Endothelial cell of hepatic sinusoid (primary cell): ENCODE measurements around the gene DOK7.
"Not testable (repeated sequence)": the region's sequence is repeated elsewhere in the genome, so short reads cannot be mapped to it uniquely, and the experiment has no call there.

ENCODE experiments used
- in situ Hi-C: cut with HindIII; loops from 2 replicates; pipeline ENCODE4 v1.10.0; 2017; ENCODE audit warnings: low sequenced_read_pairs

The DOK7 gene

GRCh38 chr4:3527914-3528876 is 65.1 kb downstream of the DOK7 start:
- in situ Hi-C loops: no loop called here

DNA sequence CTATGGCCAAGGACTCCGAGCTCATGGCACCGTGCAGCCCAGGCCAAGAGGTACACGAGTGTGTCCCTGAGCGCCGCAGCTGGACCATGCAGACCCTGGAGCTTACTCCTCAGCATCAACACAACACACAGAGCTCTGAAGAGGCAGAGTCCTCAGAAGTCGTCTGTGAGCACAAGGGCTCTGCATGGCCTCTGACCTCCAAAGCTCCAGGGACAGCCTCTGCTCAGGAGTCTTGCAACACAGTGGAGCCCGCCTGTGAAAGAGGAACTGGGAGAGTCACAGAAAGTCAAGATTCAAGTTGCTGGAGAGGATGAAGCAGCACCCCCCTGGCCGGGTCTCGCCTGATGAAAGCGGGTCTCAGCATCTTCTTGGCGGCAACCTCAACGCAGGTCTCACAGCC is 66.3 kb downstream of the DOK7 start:
- in situ Hi-C loops: no loop called here

GRCh38 chr4:3530051-3530450 is 66.9 kb downstream of the DOK7 start:
- in situ Hi-C loops: no loop called here

GRCh38 chr4:3530663-3531254 is 67.7 kb downstream of the DOK7 start:
- in situ Hi-C loops: no loop called here

- in situ Hi-C loops: no loop called here
These were observed 68.3 kb downstream of the DOK7 start for GRCh38 chr4:3531318-3531878.

GRCh38 chr4:3531879-3532750 is 69.0 kb downstream of the DOK7 start, which contains the start of gene LRPAP1:
TSS of gene LRPAP1 (minus strand) at chr4:3532422. CDS start at chr4:3532412, 10 bp downstream.
- in situ Hi-C loops: no loop called here

DNA sequence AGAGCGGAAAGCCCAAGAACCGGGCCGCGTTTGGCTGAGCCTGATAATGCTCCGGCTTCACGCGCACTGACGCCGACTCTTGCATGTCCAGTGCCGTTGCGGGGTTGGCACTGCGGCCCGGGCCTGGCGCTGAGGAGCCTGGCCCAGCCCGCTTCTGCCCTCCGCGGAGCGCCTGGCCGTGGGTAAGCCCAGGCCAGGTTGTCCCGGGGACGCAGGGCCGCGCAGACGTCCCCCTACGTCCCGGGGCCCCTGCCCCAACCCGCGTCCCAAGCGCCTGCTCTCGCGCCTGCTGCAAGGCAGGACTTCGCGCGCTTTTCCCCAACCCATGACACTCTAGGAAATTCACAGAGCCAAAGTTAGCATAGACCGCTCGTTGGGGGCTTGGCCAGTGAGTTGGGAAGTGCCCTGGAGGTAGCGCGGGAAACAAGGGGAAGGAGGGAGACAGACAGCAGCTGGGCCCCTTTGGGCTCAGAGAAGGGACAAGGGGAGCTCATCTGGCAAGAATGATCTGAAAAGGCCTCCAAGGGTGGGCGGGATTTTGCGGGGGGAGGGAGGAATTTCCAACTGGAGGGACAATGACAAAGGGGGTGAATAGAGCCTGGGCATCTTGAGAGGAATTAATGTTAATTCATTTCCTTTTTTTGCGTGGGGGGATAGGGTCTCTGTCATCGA is 69.8 kb downstream of the DOK7 start:
- in situ Hi-C loops: no loop called here

GRCh38 chr4:3533423-3533820 is 70.3 kb downstream of the DOK7 start:
- in situ Hi-C loops: no loop called here

GRCh38 chr4:3535812-3536211 is 72.7 kb downstream of the DOK7 start:
- in situ Hi-C loops: not testable (repeated sequence)

DNA sequence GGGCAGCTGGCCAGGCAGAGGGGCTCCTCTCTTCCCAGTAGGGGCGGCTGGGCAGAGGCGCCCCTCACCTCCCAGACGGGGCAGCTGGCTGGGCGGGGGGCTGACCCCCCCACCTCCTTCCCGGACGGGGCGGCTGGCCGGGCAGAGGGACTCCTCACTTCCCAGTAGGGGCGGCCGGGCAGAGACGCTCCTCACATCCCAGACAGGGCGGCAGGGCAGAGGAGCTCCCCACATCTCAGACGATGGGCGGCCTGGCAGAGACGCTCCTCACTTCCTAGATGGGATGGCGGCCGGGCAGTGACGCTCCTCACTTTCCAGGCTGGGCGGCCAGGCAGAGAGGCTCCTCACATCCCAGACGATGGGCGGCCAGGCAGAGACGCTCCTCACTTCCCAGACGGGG is 75.8 kb downstream of the DOK7 start:
- in situ Hi-C loops: not testable (repeated sequence)

DNA sequence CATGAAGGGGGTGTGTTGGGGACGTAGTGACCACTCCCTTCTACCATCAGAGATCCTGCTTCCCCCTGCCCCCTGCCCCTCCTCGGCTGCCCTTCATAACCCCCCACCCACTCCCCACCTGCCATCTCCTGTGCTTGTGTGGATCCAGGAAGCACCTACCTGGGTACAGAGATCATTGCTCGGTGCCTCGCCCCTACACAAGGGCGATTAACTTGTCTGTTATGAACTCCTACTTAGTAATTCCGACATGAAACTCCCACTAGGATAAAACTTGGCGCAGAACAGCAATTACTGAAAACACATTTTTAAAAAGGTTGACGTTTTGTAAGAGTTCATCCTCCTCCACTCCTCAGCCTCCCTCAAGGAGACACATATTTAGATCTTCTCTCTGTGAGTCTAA is 80.3 kb downstream of the DOK7 start:
- in situ Hi-C loops: not testable (repeated sequence)
